C4-2B (cell line): ENCODE data around the gene PRKG1.

Experiments used
- ZFX ChIP-seq: fragments of 450-650 bp; IDR thresholded peaks from 2 replicates; pipeline ENCODE4 v1.6.1; 2017
- TF ChIP-seq, protein P1 (sequence below): fragments of 450-650 bp; conservative IDR thresholded peaks from 2 replicates; pipeline ENCODE4 v1.5.1; 2017; ENCODE audit warnings: mild to moderate bottlenecking

GRCh38 chr10:51145375-51145774, 71.1 kb downstream of the PRKG1 start:
- TF ChIP-seq, protein P1, sequence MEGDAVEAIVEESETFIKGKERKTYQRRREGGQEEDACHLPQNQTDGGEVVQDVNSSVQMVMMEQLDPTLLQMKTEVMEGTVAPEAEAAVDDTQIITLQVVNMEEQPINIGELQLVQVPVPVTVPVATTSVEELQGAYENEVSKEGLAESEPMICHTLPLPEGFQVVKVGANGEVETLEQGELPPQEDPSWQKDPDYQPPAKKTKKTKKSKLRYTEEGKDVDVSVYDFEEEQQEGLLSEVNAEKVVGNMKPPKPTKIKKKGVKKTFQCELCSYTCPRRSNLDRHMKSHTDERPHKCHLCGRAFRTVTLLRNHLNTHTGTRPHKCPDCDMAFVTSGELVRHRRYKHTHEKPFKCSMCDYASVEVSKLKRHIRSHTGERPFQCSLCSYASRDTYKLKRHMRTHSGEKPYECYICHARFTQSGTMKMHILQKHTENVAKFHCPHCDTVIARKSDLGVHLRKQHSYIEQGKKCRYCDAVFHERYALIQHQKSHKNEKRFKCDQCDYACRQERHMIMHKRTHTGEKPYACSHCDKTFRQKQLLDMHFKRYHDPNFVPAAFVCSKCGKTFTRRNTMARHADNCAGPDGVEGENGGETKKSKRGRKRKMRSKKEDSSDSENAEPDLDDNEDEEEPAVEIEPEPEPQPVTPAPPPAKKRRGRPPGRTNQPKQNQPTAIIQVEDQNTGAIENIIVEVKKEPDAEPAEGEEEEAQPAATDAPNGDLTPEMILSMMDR: no peak
- no peak for TF ChIP-seq ZFX
